Activated T-cell treated with anti-CD3 and anti-CD28 coated beads, Interleukin-2, amount 50 U/mL, for 72 hours (primary cell): ENCODE results near the gene COQ10A. TPM values are rescaled to one million over a fixed set of nuclear protein-coding genes. Genes with fewer than 3 reads are reported as not detected.
A peak's percentile ranks its signal among the peaks of the same experiment; 100 is the strongest.

ENCODE experiments used
- ATAC-seq, 2 donors: fragments of 150-1000 bp; cut with Tn5 transposase; replicated peaks in 1 of 2; 2 replicates each; pipeline ENCODE4 v1.10.0; 2021; ENCODE audit warnings: moderate library complexity in 2 of 2, mild to moderate bottlenecking in 1 of 2
- DNase-seq, 2 donors: peaks; one replicate each; pipeline ENCODE4 v3.0.0; 2021 to 2022; ENCODE audit warnings: mixed read lengths in 1 of 2
- H3K27ac Mint-ChIP-seq: one replicate; pipeline ENCODE4 v1.8.0; 2022; ENCODE audit warnings: mild to moderate bottlenecking, moderate library complexity, mixed read lengths
- H3K27me3 Mint-ChIP-seq: one replicate; pipeline ENCODE4 v1.8.0; 2022; ENCODE audit warnings: low read depth, mixed read lengths
- H3K36me3 Mint-ChIP-seq, 2 donors: one replicate each; pipeline ENCODE4 v1.8.0; 2022; ENCODE audit warnings: mixed read lengths in 2 of 2, mild to moderate bottlenecking in 1 of 2; ENCODE audit not compliant: insufficient read depth in 2 of 2
- H3K4me1 Mint-ChIP-seq: one replicate; pipeline ENCODE4 v1.8.0; 2022; ENCODE audit warnings: low read depth, mixed read lengths
- H3K4me3 Mint-ChIP-seq, 2 donors: one replicate each; pipeline ENCODE4 v1.8.0; 2022; ENCODE audit warnings: mild to moderate bottlenecking in 2 of 2, mixed read lengths in 2 of 2, moderate library complexity in 2 of 2
- H3K9me3 Mint-ChIP-seq, 2 donors: one replicate each; pipeline ENCODE4 v1.8.0; 2022; ENCODE audit warnings: mixed read lengths in 2 of 2
- total RNA-seq, 2 donors: library from RNA; stranded (reverse); gene quantifications; one replicate each; pipeline ENCODE4 v1.2.3, GENCODE V29; 2022

The COQ10A gene
- total RNA-seq, 2 donors from 2014 or later = 5.9 to 7.3 TPM

DNA sequence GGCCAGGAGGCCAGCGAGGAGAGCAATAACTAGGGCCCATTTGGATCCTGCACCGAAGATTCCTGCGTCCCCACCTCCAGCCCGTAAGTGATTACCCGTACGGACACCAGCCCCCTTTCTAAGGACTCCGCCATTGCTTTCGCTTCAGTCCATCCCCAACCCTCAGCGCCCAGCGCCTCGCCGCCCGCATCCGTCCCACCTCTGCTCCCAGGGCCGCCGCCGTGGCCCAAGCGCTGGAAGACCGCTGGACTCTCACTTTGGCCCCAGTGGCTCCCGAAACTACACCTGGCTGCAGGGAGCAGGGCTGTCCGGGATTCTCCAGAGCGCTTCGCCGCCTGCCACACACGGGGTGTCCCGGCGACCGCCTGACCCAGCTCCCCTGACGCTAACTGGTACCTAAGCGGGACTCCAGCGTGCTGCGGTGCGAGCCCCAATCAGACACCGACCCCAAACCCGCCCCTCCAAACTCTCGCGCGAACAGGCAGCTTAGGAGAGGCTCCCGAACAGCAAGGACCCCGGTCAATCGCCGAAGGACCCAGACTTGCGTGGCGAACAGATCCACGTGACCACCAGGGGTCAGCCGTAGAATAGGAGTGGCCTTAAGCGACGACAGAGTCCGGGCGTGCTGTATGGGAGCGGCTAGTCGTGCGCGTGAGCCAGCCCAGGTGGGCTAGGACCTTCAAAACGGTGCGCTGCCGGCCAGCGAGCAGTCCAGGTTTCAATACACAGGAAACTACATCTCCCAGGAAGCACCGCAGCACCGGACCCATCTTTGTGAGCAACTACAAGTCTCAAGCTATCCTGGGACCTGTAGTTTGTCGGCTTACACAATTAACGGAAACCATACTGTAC, 49.1 kb downstream of the COQ10A start, which contains the start of gene CNPY2:
Gene CNPY2 (minus strand): TSS at position 367 of the 852 bp plus-strand sequence. CDS start 771 bp downstream, outside the sequence.
- H3K36me3 Mint-ChIP-seq = peaks cover 7 to 13% of the 10 kb centered on the region in 2 donors
- no peaks in the 10 kb centered on the region for H3K27me3 Mint-ChIP-seq
- peak; percentile 91 to 93 for ATAC-seq
- H3K4me3 Mint-ChIP-seq = peak within 1 kb of the TSS; percentile 99
- peak; percentile 91 to 94 for DNase-seq
- H3K27ac Mint-ChIP-seq = peak within 1 kb of the TSS; percentile 98
- no peaks in the 10 kb centered on the region for H3K9me3 Mint-ChIP-seq
- peaks cover 11% of the 10 kb centered on the region for H3K4me1 Mint-ChIP-seq

DNA sequence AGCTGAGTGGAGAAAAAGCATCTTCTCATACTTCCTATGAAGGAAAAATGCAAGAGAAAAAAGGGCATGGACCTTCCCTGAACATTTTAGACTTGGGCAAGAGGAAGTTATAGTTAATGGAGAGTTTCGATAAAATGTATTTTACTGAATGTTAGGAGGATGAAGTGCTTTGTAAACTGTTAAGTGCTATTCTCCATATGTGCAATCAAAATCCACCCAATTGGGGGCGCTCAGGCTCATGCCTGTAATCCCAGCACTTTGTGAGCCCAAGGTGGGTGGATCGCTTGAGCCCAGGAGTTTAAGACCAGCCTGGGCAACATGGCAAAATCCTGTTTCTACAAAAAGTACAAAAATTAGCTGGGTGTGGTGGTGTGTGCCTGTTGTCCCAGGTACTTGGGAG, 50.9 kb downstream of the COQ10A start:
- H3K4me3 Mint-ChIP-seq = no peak overlapping the region
- no peak overlapping the region for H3K27ac Mint-ChIP-seq
- no peak for DNase-seq
- peaks cover 11% of the 10 kb centered on the region for H3K4me1 Mint-ChIP-seq
- H3K27me3 Mint-ChIP-seq = no peaks in the 10 kb centered on the region
- no peak for ATAC-seq
- H3K9me3 Mint-ChIP-seq = no peaks in the 10 kb centered on the region
- peaks cover 7 to 11% of the 10 kb centered on the region in 2 donors for H3K36me3 Mint-ChIP-seq

Other genes with a start within 250 kb of the COQ10A start
- gene IKZF4, start 245.9 kb upstream of the COQ10A start, total RNA-seq = 10 to 100 TPM; 22.8 to 25.0 TPM
- 10 to 100 TPM; 23.0 to 28.9 TPM for gene RPS26, start 225.0 kb upstream of the COQ10A start, total RNA-seq
- 1 to 10 TPM; 1.4 to 1.9 TPM for gene ERBB3, start 186.8 kb upstream of the COQ10A start, total RNA-seq
- 100 to 1,000 TPM; 226 to 265 TPM for gene PA2G4, start 162.4 kb upstream of the COQ10A start, total RNA-seq
- gene RPL41, start 150.3 kb upstream of the COQ10A start, total RNA-seq = 1,000 to 10,000 TPM; 5,172 to 5,269 TPM
- 10 to 100 TPM in 1 of 2 donors, 1 to 10 TPM in 1; 7.4 to 11.8 TPM for gene ZC3H10, start 148.7 kb upstream of the COQ10A start, total RNA-seq
- gene ESYT1, start 138.7 kb upstream of the COQ10A start, total RNA-seq = 10 to 100 TPM; 74.6 to 84.6 TPM
- gene MYL6B, start 114.4 kb upstream of the COQ10A start, total RNA-seq = 100 to 1,000 TPM in 1 of 2 donors, 10 to 100 TPM in 1; 96.3 to 111 TPM
- 100 to 1,000 TPM; 391 to 492 TPM for gene MYL6, start 108.6 kb upstream of the COQ10A start, total RNA-seq
- gene SMARCC2, start 77.5 kb upstream of the COQ10A start, total RNA-seq = 100 to 1,000 TPM in 1 of 2 donors, 10 to 100 TPM in 1; 99.7 to 104 TPM
- 10 to 100 TPM; 35.4 to 40.2 TPM for gene RNF41, start 45.0 kb upstream of the COQ10A start, total RNA-seq
- gene NABP2, start 42.6 kb upstream of the COQ10A start, total RNA-seq = 10 to 100 TPM; 61.8 to 72.7 TPM
- gene SLC39A5, start 36.9 kb upstream of the COQ10A start, total RNA-seq = 1 to 10 TPM in 1 of 2 donors, under 1 TPM in 1; 0.44 to 1.1 TPM
- 10 to 100 TPM; 46.7 to 50.7 TPM for gene ANKRD52, start 8.6 kb upstream of the COQ10A start, total RNA-seq
- gene CS, start 33.4 kb downstream of the COQ10A start, total RNA-seq = 100 to 1,000 TPM; 261 to 319 TPM
- 100 to 1,000 TPM in 1 of 2 donors, 10 to 100 TPM in 1; 97.8 to 117 TPM for gene CNPY2, start 49.0 kb downstream of the COQ10A start, total RNA-seq
- 100 to 1,000 TPM; 112 to 139 TPM for gene PAN2, start 67.1 kb downstream of the COQ10A start, total RNA-seq
- 100 to 1,000 TPM in 1 of 2 donors, 10 to 100 TPM in 1; 79.5 to 138 TPM for gene IL23A, start 71.9 kb downstream of the COQ10A start, total RNA-seq
- gene STAT2, start 93.2 kb downstream of the COQ10A start, total RNA-seq = 100 to 1,000 TPM; 121 to 142 TPM
- gene APOF, start 95.9 kb downstream of the COQ10A start, total RNA-seq = under 1 TPM in 1 of 2 donors, not detected in 1; 0.28 TPM
- 10 to 100 TPM; 44.1 to 61.6 TPM for gene TIMELESS, start 182.5 kb downstream of the COQ10A start, total RNA-seq
- gene MIP, start 187.7 kb downstream of the COQ10A start, total RNA-seq = not detected
- 1 to 10 TPM; 3.8 to 4.4 TPM for gene SPRYD4, start 201.6 kb downstream of the COQ10A start, total RNA-seq
- gene GLS2, start 221.2 kb downstream of the COQ10A start, total RNA-seq = 1 to 10 TPM; 4.3 to 7.2 TPM